ENCODE data around the gene LILRB1.
"Not testable (repeated sequence)": the region's sequence is repeated elsewhere in the genome, so short reads cannot be mapped to it uniquely, and the experiment has no call there.

The LILRB1 gene

GRCh38 chr19:54662730-54663129 lies 32.4 kb downstream of the LILRB1 start, which contains the start of gene LILRB4:
Gene LILRB4, plus strand, starts transcription at chr19:54662985. Its CDS starts 49 bp downstream, at chr19:54663034.
- DNase-seq (ENCODE audit: low read depth) = no peak

DNA sequence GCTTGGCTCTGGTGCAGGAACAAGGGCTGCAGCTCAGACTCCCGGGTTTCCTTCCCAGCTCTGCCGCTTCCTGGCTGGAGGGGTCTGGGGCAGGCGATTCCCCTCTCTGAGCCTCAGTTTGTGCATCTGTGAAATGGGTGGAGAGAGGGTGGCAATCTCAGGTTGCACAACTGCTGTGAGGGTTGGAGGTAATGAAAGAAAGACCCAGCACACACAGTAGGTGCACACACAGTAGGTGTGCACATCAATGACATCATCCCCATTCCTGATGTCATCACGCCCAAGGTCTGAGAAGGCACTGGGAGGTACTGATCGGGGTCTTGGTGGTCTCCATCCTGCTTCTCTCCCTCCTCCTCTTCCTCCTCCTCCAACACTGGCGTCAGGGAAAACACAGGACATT lies 35.2 kb downstream of the LILRB1 start:
- DNase-seq (ENCODE audit: low read depth) = no peak

- DNase-seq (ENCODE audit: low read depth) = no peak
Observed at GRCh38 chr19:54667217-54667616, 36.9 kb downstream of the LILRB1 start.

- DNase-seq (ENCODE audit: low read depth) = no peak
Observed at GRCh38 chr19:54668353-54668752, 38.1 kb downstream of the LILRB1 start.

- no peak for DNase-seq (ENCODE audit: low read depth)
Observed at GRCh38 chr19:54670576-54671357, 40.5 kb downstream of the LILRB1 start.

DNA sequence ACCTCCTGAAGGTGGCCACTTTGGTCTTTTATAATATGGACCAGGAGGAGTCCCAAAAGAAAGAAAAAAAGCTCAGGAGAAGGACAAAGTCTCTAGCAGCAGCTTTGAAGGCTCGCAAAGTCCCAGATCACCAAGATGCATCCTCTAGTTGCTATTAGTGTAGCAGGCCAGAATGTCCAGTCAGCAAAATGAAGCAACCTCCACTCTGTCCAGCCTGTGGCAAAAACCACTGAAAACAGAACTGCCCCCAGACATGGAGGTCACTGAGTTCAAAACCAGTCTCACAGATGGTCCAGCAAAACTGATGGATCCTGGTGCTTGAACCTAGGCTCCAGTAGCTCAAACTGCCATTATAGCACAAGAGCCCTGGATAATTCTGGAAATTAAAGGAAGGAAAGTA lies 42.9 kb downstream of the LILRB1 start:
- no peak for DNase-seq (ENCODE audit: low read depth)

DNA sequence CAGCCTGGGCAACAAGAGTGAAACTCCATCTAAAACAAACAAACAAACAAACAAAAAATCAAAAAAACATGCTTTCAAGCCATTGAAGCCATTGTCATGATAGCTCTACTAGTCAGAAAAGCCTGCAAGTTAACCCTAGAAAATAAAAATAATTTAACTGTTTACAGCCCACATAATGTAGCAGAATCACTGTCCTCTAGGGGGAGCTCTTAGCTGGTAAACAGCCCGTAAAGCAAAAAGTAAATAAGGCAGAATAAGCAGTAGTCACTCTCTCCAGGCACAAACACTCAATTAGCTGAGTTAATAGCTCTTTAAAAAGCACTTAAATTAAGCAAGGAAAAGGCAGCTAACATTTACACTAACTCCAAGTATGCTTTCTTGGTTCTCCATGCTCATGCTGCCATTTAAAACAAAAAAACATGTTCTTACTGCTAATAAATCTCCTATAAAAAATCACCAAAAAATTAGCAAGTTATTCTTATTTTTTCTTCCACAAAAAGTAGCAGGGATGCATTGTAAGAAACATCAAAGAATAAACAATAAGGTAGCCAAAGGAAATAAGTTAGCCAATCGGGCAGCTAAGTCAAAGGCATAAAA lies 43.8 kb downstream of the LILRB1 start:
- DNase-seq (ENCODE audit: low read depth) = no peak

- DNase-seq (ENCODE audit: low read depth) = not testable (repeated sequence)
Observed at GRCh38 chr19:54676210-54676834, 46.0 kb downstream of the LILRB1 start.

DNA sequence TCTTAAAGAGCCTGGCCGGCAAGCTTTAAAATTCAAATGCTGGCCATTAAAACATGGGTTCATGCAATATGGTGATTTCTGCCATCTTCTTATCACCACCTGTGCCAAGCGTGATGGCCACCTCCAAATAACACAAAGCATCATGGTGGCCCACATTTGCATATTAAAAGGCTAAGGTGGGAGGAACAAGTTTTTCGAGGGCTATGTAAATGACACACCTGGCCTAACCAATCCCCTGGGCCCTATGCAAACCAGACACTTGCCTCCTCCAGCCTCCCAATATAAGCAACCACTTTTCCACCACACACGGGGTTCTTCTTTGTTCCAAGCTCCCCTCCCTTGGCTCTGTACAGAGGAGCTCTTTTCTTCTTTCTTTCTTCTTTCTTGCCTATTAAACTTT lies 46.9 kb downstream of the LILRB1 start:
- no peak for DNase-seq (ENCODE audit: low read depth)

DNA sequence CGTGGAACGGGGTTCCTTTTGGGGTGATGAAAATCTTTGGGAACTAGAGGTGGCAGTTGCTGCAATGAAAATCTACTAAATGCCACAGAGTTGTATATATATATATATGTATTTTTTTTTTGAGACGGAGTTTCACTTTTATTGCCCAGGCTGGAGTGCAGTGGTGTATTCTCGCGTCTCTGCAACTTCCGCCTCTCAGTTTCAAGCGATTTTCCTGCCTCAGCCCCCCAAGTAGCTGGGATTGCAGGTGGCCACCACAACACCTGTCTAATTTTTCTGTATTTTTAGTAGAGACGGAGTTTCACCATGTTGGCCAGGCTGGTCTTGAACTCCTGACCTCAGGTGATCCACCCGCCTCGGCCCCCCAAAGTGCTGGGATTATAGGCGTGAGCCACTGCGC lies 51.3 kb downstream of the LILRB1 start:
- not testable (repeated sequence) for DNase-seq (ENCODE audit: low read depth)

- no peak for DNase-seq (ENCODE audit: low read depth)
Observed at GRCh38 chr19:54682306-54682856, 52.1 kb downstream of the LILRB1 start.

DNA sequence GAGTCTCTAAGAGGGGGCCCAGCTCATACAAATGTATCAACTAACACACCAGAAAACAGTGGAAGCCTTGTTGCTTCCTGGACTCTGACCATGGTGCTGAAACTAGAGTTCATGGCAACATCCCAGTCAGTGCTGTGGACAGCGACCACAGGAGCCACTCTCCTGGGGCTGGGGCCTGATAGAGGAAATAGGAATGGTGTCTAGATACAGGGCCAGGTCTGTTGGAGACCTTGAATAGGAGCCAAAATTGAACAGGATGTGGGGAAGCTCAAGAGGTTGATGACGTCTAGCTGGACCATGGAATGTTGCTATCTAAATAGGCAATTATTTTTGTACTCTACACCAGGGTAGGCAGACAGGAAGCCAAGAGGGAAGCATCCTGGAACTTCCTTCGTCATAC lies 54.2 kb downstream of the LILRB1 start:
- no peak for DNase-seq (ENCODE audit: low read depth)

Data from stimulated activated CD8-positive, alpha-beta memory T cell treated with anti-CD3 and anti-CD28 coated beads, Interleukin-15, amount 100 ng/mL, for 1 hour (primary cell).